AG04450 (cell line): ENCODE results near the gene SDC4. TPM values are rescaled to one million over a fixed set of nuclear protein-coding genes. Genes with fewer than 3 reads are reported as not detected.
A peak's percentile ranks its signal among the peaks of the same experiment; 100 is the strongest.

Experiments used
- CTCF ChIA-PET: fragments of 300-600, 350-600 bp; formaldehyde crosslinking; extraction: SDS; loops from one replicate; lab custom pipeline; 2022; ENCODE audit warnings: antibody characterized with exemption, inconsistent platforms; lab: Charles Lee
- POLR2A ChIA-PET: fragments of 350-600 bp; formaldehyde crosslinking; extraction: SDS; loops from one replicate; lab custom pipeline; 2021; ENCODE audit warnings: antibody characterized with exemption, inconsistent platforms; lab: Yijun Ruan, JAX
- DNase-seq: peaks from one replicate; pipeline ENCODE4 v3.0.0-alpha.2; 2011; ENCODE audit warnings: low read depth, low spot score
- H3K27ac ChIP-seq: one replicate; pipeline ENCODE4 v1.5.1; 2012; ENCODE audit warnings: low read depth, low read length, control low read depth
- H3K27me3 ChIP-seq: one replicate; pipeline ENCODE4 v1.6.0; 2012; ENCODE audit warnings: low read length; ENCODE audit not compliant: control insufficient read depth, insufficient read depth
- H3K4me3 ChIP-seq: 2 replicates; pipeline ENCODE4 v1.5.1; 2011; ENCODE audit warnings: mild to moderate bottlenecking, low read depth, low read length, control low read depth
- H3K9me3 ChIP-seq: 2 replicates; pipeline ENCODE4 v1.5.1; 2012; ENCODE audit warnings: low read length; ENCODE audit not compliant: control insufficient read depth, insufficient read depth
- polyA plus RNA-seq: library from polyadenylated mRNA; depleted of rRNA; stranded (reverse); fragments of >200 nt; gene quantifications from 2 replicates; pipeline ENCODE4 v1.2.3, GENCODE V29; 2011
- TF ChIP-seq, protein P1 (sequence below): IDR thresholded peaks from 2 replicates; pipeline ENCODE4 v1.5.1; 2011; ENCODE audit warnings: low read depth, low read length, control low read depth, inconsistent platforms

SDC4 gene
- polyA plus RNA-seq, 1 experiment = 177 TPM

- POLR2A ChIA-PET = interaction anchor here (0.6 to 0.7 kb wide), 3 partner anchors 54 to 1835 kb away, joined by 3 to 7 read pairs (median 3); no protein-coding TSS in a partner anchor
- no peak for DNase-seq
- Histone ChIP-seq H3K27ac (no peak overlapping the region), H3K27me3 (peaks cover 19% of the 10 kb centered on the region), H3K4me3 (peak overlapping the region; percentile 58), H3K9me3 (peaks cover 4% of the 10 kb centered on the region)
- TF ChIP-seq, protein P1, sequence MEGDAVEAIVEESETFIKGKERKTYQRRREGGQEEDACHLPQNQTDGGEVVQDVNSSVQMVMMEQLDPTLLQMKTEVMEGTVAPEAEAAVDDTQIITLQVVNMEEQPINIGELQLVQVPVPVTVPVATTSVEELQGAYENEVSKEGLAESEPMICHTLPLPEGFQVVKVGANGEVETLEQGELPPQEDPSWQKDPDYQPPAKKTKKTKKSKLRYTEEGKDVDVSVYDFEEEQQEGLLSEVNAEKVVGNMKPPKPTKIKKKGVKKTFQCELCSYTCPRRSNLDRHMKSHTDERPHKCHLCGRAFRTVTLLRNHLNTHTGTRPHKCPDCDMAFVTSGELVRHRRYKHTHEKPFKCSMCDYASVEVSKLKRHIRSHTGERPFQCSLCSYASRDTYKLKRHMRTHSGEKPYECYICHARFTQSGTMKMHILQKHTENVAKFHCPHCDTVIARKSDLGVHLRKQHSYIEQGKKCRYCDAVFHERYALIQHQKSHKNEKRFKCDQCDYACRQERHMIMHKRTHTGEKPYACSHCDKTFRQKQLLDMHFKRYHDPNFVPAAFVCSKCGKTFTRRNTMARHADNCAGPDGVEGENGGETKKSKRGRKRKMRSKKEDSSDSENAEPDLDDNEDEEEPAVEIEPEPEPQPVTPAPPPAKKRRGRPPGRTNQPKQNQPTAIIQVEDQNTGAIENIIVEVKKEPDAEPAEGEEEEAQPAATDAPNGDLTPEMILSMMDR = peak; percentile 94
- CTCF ChIA-PET = interaction anchor here (0.6 to 6.9 kb wide), 76 partner anchors 9 to 1918 kb away, joined by 3 to 171 read pairs (median 4); partner anchors contain the start of genes MATN4, SYS1 and WFDC10A
Observed at GRCh38 chr20:45293041-45294002, 54.9 kb downstream of the SDC4 start.

DNA sequence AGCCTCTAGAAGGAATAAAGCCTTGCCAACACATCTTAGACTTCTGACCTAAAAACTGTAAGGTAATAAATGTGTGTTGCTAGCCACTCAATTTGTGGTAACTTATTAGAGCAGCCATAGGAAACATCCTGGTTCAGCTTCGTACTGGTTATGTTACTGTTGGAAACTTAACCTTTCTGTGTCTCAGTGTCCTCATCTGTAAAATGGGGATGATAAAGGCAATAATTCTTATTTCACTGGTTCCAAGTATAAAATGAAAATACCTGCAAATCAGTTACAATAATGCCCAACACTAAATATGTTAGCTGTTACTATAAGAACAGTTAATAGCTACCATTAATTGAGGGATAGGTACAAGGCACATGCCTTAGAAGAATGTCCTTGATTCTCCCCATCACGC is 55.9 kb downstream of the SDC4 start:
- TF ChIP-seq, protein P1 = no peak
- DNase-seq = no peak
- ChIA-PET CTCF (interaction anchor here (0.9 to 6.9 kb wide), 31 partner anchors 9 to 543 kb away, joined by 3 to 171 read pairs (median 6); partner anchors contain the start of gene SYS1), POLR2A (interaction anchor here (0.6 kb wide), 1 partner anchor 1834 kb away, joined by 7 read pairs; no protein-coding TSS in a partner anchor)
- H3K27me3 ChIP-seq = peaks cover 24% of the 10 kb centered on the region
- peaks cover 4% of the 10 kb centered on the region for H3K9me3 ChIP-seq
- H3K4me3 ChIP-seq = no peak overlapping the region
- H3K27ac ChIP-seq = no peak overlapping the region

DNA sequence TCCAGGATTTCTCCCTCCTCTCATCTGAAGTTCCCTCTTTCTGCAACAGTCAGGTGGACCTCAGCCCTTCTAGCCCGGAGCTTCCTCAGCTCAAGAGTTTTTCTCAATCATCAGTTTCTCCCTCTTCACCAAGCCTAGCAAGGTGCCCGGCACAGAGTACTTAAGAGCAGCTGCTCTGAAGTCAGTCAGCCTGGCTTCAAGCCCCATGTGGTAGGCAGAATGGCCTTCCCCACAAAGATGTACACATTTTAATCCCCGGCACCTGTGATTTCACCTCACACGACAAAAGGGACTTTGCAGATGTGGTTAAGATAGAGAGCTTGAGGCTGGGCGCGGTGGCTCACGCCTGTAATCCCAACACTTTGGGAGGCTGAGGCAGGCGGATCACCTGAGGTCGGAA is 56.7 kb downstream of the SDC4 start:
- ChIA-PET CTCF (interaction anchor here (0.6 to 6.9 kb wide), 37 partner anchors 9 to 545 kb away, joined by 3 to 171 read pairs (median 5); partner anchors contain the start of gene TOMM34), POLR2A (no interaction called here)
- H3K9me3 ChIP-seq = peaks cover 4% of the 10 kb centered on the region
- H3K4me3 ChIP-seq = no peak overlapping the region
- no peak for DNase-seq
- peaks cover 24% of the 10 kb centered on the region for H3K27me3 ChIP-seq
- TF ChIP-seq, protein P1 = no peak
- H3K27ac ChIP-seq = no peak overlapping the region

GRCh38 chr20:45290677-45291355 is 57.4 kb downstream of the SDC4 start:
- TF ChIP-seq, protein P1 = peak; percentile 94
- H3K9me3 ChIP-seq = peaks cover 4% of the 10 kb centered on the region
- peak; percentile 38 for DNase-seq
- POLR2A ChIA-PET = interaction anchor here (0.9 kb wide), 1 partner anchor 280 kb away, joined by 3 read pairs; no protein-coding TSS in a partner anchor
- H3K27ac ChIP-seq = no peak overlapping the region
- H3K4me3 ChIP-seq = no peak overlapping the region
- H3K27me3 ChIP-seq = peaks cover 28% of the 10 kb centered on the region
- CTCF ChIA-PET = interaction anchor here (0.6 to 6.9 kb wide), 58 partner anchors 9 to 544 kb away, joined by 3 to 171 read pairs (median 4); partner anchors contain the start of genes RBPJL and TOMM34
